Inferior parietal cortex (tissue), 1 donor: ENCODE measurements around the gene IRF2.

Experiments
- DNase-seq: peaks from one replicate; pipeline ENCODE4 v3.0.0-alpha.2; 2016; ENCODE audit errors: extremely low spot score

Gene IRF2

GRCh38 chr4:184450743-184451535, 23.4 kb downstream of the IRF2 start:
- no peak for DNase-seq

- DNase-seq: no peak
Measured at GRCh38 chr4:184450045-184450444, 24.3 kb downstream of the IRF2 start.

GRCh38 chr4:184448821-184449220, 25.5 kb downstream of the IRF2 start:
- DNase-seq: no peak

- DNase-seq: no peak
Measured at GRCh38 chr4:184448141-184448540, 26.2 kb downstream of the IRF2 start.

GRCh38 chr4:184447664-184448063, 26.7 kb downstream of the IRF2 start:
- DNase-seq: no peak

GRCh38 chr4:184446132-184446658, 28.2 kb downstream of the IRF2 start:
- DNase-seq: no peak

- no peak for DNase-seq
Measured at GRCh38 chr4:184444953-184445309, 29.4 kb downstream of the IRF2 start.

GRCh38 chr4:184444215-184444952, 30.0 kb downstream of the IRF2 start:
- no peak for DNase-seq

- no peak for DNase-seq
Measured at GRCh38 chr4:184443318-184443717, 31.0 kb downstream of the IRF2 start.

GRCh38 chr4:184442314-184442635, 32.1 kb downstream of the IRF2 start:
- no peak for DNase-seq

GRCh38 chr4:184441461-184442313, 32.7 kb downstream of the IRF2 start:
- no peak for DNase-seq

- DNase-seq: no peak
Measured at GRCh38 chr4:184440595-184441358, 33.6 kb downstream of the IRF2 start.

- no peak for DNase-seq
Measured at GRCh38 chr4:184439856-184440594, 34.3 kb downstream of the IRF2 start.

GRCh38 chr4:184439386-184439785, 35.0 kb downstream of the IRF2 start:
- DNase-seq: no peak

- DNase-seq: no peak
Measured at GRCh38 chr4:184438375-184438774, 36.0 kb downstream of the IRF2 start.

- DNase-seq: no peak
Measured at GRCh38 chr4:184437565-184438265, 36.6 kb downstream of the IRF2 start.

GRCh38 chr4:184434501-184435066, 39.8 kb downstream of the IRF2 start:
- no peak for DNase-seq

- DNase-seq: no peak
Measured at GRCh38 chr4:184434021-184434420, 40.3 kb downstream of the IRF2 start.

GRCh38 chr4:184433258-184433892, 41.0 kb downstream of the IRF2 start:
- no peak for DNase-seq
